ENCODE measurements around the gene ASAP2. TPM values are rescaled to one million over a fixed set of nuclear protein-coding genes. Genes with fewer than 3 reads are reported as not detected.

Gene ASAP2
- total and polyA plus RNA-seq, 9 of the 15 experiments (the other 6 are each of a cell fraction or from before 2014, with no cell fraction given) = 0.06 to 4.3 (median 3.1) TPM

GRCh38 chr2:9298583-9298982, 92.0 kb downstream of the ASAP2 start:
- Histone ChIP-seq H3K4me1 (replicated peaks in 1 of 2; ENCODE audit: control insufficient read depth in 2 of 2, insufficient read depth in 2 of 2, low read length in 2 of 2) (no peaks in the 10 kb centered on the region), H4K20me1 (replicated peaks; ENCODE audit: control insufficient read depth, insufficient read depth, low read length) (peaks cover 4% of the 10 kb centered on the region; the same call in 1 of the 2 replicates), H3K36me3 (ENCODE audit: control insufficient read depth, insufficient read depth, low read length) (no peaks in the 10 kb centered on the region), H3K9ac (ENCODE audit: insufficient read depth in 1 of 2, low read depth in 2 of 2, low read length in 2 of 2) (no peak overlapping the region), H3K9me1 (ENCODE audit: control insufficient read depth, insufficient read depth, low read length) (no peaks in the 10 kb centered on the region), H3K79me2 (ENCODE audit: control insufficient read depth, insufficient read depth, low read length) (no peaks in the 10 kb centered on the region), H3K9me3 (replicated peaks; ENCODE audit: control insufficient read depth, insufficient read depth, low read depth, low read length) (no peaks in the 10 kb centered on the region), H2AFZ (ENCODE audit: low read depth, low read length) (no peak overlapping the region), H3K27ac (ENCODE audit: extremely low read depth, low read depth, low read length) (no peak overlapping the region), H3K4me3 (no peak overlapping the region), H3K27me3 (ENCODE audit: control insufficient read depth in 2 of 2, insufficient read depth in 2 of 2, low read length in 2 of 2) (peaks cover 8 to 26% of the 10 kb centered on the region in 2 experiments; a peak in 3 of 5 replicates), H3K4me2 (ENCODE audit: insufficient read depth, low read length) (no peak overlapping the region)
- ATAC-seq (no peak), DNase-seq (ENCODE audit: extremely low read depth in 1 of 4, low spot score in 3 of 4) (no peak), FAIRE-seq (no peak)
- intact Hi-C loops (cut with micrococcal nuclease) (no loop called here), in situ Hi-C loops (cut with MboI) (no loop called here)
- no TSS peak for BruUV-seq (replicated peaks)
- ChIA-PET POLR2A (interaction anchor here (1.1 to 1.7 kb wide), 3 partner anchors 10 to 58 kb away, joined by 3 to 4 read pairs (median 4); no protein-coding TSS in a partner anchor), CTCF (ENCODE audit: low intra/inter-chr PET ratio) (no interaction called here)
- TF ChIP-seq ZBTB12 (CRISPR knock-in tag; IDR thresholded peaks at IDR 0.05) = no peak
- TF ChIP-seq ZNF395 (CRISPR knock-in tag; IDR thresholded peaks at IDR 0.05) = no peak
- TF ChIP-seq PHB2 (IDR thresholded peaks at IDR 0.05; ENCODE audit: low read depth) = no peak
- no peak for TF ChIP-seq NR4A1 (CRISPR knock-in tag; IDR thresholded peaks at IDR 0.05)
- TF ChIP-seq NR4A1 (tag; IDR thresholded peaks at IDR 0.05) = no peak
- TF ChIP-seq, protein P1, sequence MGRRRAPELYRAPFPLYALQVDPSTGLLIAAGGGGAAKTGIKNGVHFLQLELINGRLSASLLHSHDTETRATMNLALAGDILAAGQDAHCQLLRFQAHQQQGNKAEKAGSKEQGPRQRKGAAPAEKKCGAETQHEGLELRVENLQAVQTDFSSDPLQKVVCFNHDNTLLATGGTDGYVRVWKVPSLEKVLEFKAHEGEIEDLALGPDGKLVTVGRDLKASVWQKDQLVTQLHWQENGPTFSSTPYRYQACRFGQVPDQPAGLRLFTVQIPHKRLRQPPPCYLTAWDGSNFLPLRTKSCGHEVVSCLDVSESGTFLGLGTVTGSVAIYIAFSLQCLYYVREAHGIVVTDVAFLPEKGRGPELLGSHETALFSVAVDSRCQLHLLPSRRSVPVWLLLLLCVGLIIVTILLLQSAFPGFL (CRISPR knock-in tag; IDR thresholded peaks at IDR 0.05) = no peak
- no peak for TF ChIP-seq FOXM1 (IDR thresholded peaks at IDR 0.05; ENCODE audit: low read depth)
- TF ChIP-seq FOXM1 (CRISPR knock-in tag; IDR thresholded peaks at IDR 0.05; ENCODE audit: low read depth) = no peak
- no peak for TF ChIP-seq U2AF1 (optimal IDR thresholded peaks at IDR 0.05; ENCODE audit: low read depth, low read length)
- WGBS (ENCODE audit: insufficient coverage, low coverage, missing lambda C conversion rate) = 29% methylated on average over 7 of the region's 7 CpGs
